ENCODE measurements around the gene SMIM8.
A peak's percentile ranks its signal among the peaks of the same experiment; 100 is the strongest.

SMIM8 gene

DNA sequence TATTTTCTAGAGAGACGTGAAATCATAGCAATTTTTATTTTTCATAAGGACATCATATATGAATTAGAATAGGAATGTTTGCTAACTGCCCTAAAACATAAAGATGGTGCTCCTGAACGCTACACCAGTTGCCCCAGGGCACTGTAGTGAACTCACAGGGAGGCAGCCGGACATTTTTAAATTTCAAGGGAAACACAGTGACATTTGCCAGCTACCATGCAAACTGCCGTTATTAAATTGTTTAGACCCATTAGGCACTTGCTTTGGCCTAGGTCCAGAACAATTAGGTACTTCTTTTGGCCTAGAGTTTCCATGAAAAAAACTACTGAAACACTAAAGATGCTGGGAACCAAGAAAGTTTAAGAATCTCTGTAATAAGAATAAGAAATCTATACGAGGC lies 60.5 kb downstream of the SMIM8 start:
- DNase-seq, result no peak
- intact Hi-C loops (cut with DNase I), result no loop called here

DNA sequence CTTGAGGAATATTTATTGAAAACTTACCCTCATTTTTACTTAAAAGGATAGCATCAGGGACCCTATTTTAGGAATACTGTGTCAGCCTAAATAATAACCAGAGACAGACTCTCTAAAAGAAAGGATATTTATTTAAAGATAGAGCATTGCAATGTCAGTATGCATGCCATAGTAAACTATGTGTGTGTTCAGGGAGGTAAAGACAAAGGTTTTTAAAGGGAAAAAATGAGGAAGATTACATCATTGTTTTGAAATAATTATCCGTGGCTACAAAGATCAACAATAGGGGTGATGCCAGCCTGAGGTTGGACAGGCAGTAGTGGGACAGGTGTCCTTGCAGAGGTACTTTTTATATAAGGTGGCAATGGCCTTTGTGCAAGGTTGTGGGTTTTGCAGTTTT lies 61.6 kb downstream of the SMIM8 start:
- no peak for DNase-seq
- intact Hi-C loops (cut with DNase I), result no loop called here

DNA sequence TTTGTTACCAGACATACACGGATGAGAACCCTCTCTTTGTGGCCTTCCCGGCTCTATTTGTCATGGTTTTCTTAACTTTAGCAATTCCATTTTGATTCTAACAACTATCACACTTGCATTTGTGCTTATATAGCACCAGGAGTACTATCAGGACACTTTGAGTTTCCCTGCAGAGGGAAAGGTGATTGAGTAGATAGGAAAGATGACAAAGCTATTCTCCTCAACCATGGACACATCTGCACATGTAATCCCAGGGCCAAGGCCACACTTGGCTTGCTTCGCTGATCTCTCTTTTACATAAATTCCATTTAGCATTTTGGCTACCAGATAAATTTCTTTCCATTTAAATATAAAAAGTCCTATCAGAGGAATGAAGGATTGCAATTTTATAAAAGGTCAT lies 62.1 kb downstream of the SMIM8 start:
- DNase-seq, result no peak

DNA sequence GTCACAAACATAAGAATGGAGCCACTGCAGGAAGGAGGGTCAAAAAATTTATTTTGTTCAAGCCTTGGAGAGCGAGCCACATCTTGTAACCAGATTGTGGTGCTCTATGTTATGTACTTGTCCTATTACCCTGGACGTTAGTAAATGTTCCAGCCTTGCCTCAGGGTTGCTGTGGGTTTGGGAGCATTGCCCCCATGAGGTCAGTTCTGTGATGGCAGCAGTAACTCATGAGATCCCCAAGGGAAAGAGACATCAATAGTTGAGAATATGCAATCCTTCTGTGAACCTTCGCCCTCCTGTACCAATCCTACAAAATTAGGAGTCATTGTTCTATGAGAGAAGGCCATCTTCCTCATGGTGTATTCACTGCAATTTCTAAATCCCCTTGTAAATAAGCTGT lies 68.9 kb downstream of the SMIM8 start:
- intact Hi-C loops (cut with DNase I), result loop anchor here (5.0 kb wide), 1 partner anchor 1481 kb away; no protein-coding TSS in a partner anchor
- DNase-seq, result peak in 2 of 10 donors; percentile 14 to 72

More for the DNA sequence above, 62.1 kb downstream of the SMIM8 start:
- intact Hi-C loops (cut with DNase I), result no loop called here

All from posterior cingulate gyrus (tissue), 11 donors.